PC-3 (cell line): ENCODE measurements around the gene ZNF74. TPM values are rescaled to one million over a fixed set of nuclear protein-coding genes. Genes with fewer than 3 reads are reported as not detected.

Source experiments
- ATAC-seq: fragments of 200-7000 bp; cut with Tn5 transposase; 2 replicates; pipeline ENCODE4 v1.9.1; 2020; ENCODE audit warnings: mild to moderate bottlenecking, moderate library complexity
- BruUV-seq: library from RNA; stranded (reverse); fragments of 400-500 nt; replicated peaks from 2 replicates; lab custom pipeline; 2021; lab: Mats Ljungman, UMichigan
- CTCF ChIA-PET: fragments of 300-600 bp; sonication (Branson Sonifier 250); formaldehyde crosslinking; loops from one replicate; lab custom pipeline; 2022; ENCODE audit warnings: antibody characterized with exemption; lab: Charles Lee
- POLR2A ChIA-PET: fragments of 300-600 bp; sonication (Branson Sonifier 250); formaldehyde crosslinking; loops from one replicate; lab custom pipeline; 2022; ENCODE audit warnings: antibody characterized with exemption; ENCODE audit not compliant: unreplicated experiment; lab: Charles Lee
- DNase-seq: peaks from one replicate; pipeline ENCODE4 v3.0.0-alpha.2; 2015
- H2AFZ ChIP-seq: fragments of 300-600 bp; sonication (generic); 2 replicates; pipeline ENCODE4 v1.6.0; 2016; ENCODE audit warnings: antibody characterized with exemption, low read length
- H3F3A ChIP-seq: fragments of 300-600 bp; sonication (generic); one replicate; pipeline ENCODE4 v1.6.0; 2017; ENCODE audit warnings: antibody characterized with exemption, low read length, control low read depth, mild to moderate bottlenecking; ENCODE audit not compliant: unreplicated experiment
- H3K27ac ChIP-seq: fragments of 300-600 bp; sonication (generic); 2 replicates; pipeline ENCODE4 v1.5.1; 2016; ENCODE audit warnings: mild to moderate bottlenecking, low read length
- H3K27me3 ChIP-seq: fragments of 300-600 bp; sonication (generic); 2 replicates; pipeline ENCODE4 v1.6.1; 2016; ENCODE audit warnings: low read length, mixed read lengths
- H3K36me3 ChIP-seq: fragments of 300-600 bp; sonication (generic); 2 replicates; pipeline ENCODE4 v1.6.1; 2016; ENCODE audit warnings: low read depth, mixed run types, low read length, mixed read lengths
- H3K4me1 ChIP-seq: fragments of 300-600 bp; sonication (generic); 2 replicates; pipeline ENCODE4 v1.5.1; 2016; ENCODE audit warnings: low read length; ENCODE audit not compliant: insufficient read depth
- H3K4me2 ChIP-seq: fragments of 300-600 bp; sonication (generic); 2 replicates; pipeline ENCODE4 v1.6.0; 2016; ENCODE audit warnings: low read length
- H3K4me3 ChIP-seq: fragments of 300-600 bp; sonication (generic); 2 replicates; pipeline ENCODE4 v1.5.1; 2016; ENCODE audit warnings: mild to moderate bottlenecking, low read length, mixed read lengths
- H3K79me2 ChIP-seq: fragments of 300-600 bp; sonication (generic); 2 replicates; pipeline ENCODE4 v1.6.1; 2017; ENCODE audit warnings: low read length, mixed read lengths
- H3K9ac ChIP-seq: fragments of 300-600 bp; sonication (generic); 2 replicates; pipeline ENCODE4 v1.6.0; 2016; ENCODE audit warnings: mild to moderate bottlenecking, low read length
- H3K9me2 ChIP-seq: fragments of 300-600 bp; sonication (generic); replicated peaks from 2 replicates; pipeline ENCODE4 v1.6.1; 2016; ENCODE audit warnings: mixed run types, low read length, mixed read lengths
- H3K9me3 ChIP-seq: fragments of 300-600 bp; sonication (generic); 2 replicates; pipeline ENCODE4 v1.6.1; 2016; ENCODE audit warnings: low read length, mixed read lengths
- H4K20me1 ChIP-seq: fragments of 300-600 bp; sonication (generic); 2 replicates; pipeline ENCODE4 v1.6.1; 2016; ENCODE audit warnings: low read length, mixed read lengths
- CTCF ChIP-seq: fragments of 300-600 bp; sonication (generic); conservative IDR thresholded peaks from 2 replicates; pipeline ENCODE4 v1.5.1; 2017; ENCODE audit warnings: antibody characterized with exemption, low read depth, mild to moderate bottlenecking, low read length
- EZH2 ChIP-seq: fragments of 300-600 bp; sonication (generic); IDR thresholded peaks from one replicate; pipeline ENCODE4 v1.6.1; 2017; ENCODE audit warnings: antibody characterized with exemption, mild to moderate bottlenecking, low read length; ENCODE audit not compliant: unreplicated experiment
- EZH2phosphoT487 ChIP-seq: fragments of 300-600 bp; sonication (generic); IDR thresholded peaks from 2 replicates; pipeline ENCODE4 v1.6.1; 2018; ENCODE audit warnings: mild to moderate bottlenecking, antibody characterized with exemption, low read length, borderline replicate concordance
- intact Hi-C: fragments of 100-400 bp; cut with micrococcal nuclease; formaldehyde crosslinking; loops from 2 replicates; pipeline ENCODE4 v1.9.0; 2023
- total RNA-seq: library from RNA; depleted of rRNA; stranded (reverse); fragments of >200 nt; gene quantifications from 2 replicates; pipeline ENCODE4 v1.2.3, GENCODE V29; 2014

The ZNF74 gene
- total RNA-seq, 1 experiment from 2014 or later = 11.1 TPM

- DNase-seq = no peak
- no peak for ATAC-seq
- BruUV-seq = no TSS peak
- H3K4me3 ChIP-seq = no peak overlapping the region
- no peak overlapping the region for H3K4me2 ChIP-seq
- CTCF ChIA-PET = no interaction called here
- H3F3A ChIP-seq = no peaks in the 10 kb centered on the region
- H3K4me1 ChIP-seq = no peaks in the 10 kb centered on the region
- no peaks in the 10 kb centered on the region for H3K9me2 ChIP-seq
- intact Hi-C loops = no loop called here
- H3K27ac ChIP-seq = no peak overlapping the region
- H2AFZ ChIP-seq = no peak overlapping the region
- POLR2A ChIA-PET = no interaction called here
- no peaks in the 10 kb centered on the region for H3K27me3 ChIP-seq
- H3K9me3 ChIP-seq = no peaks in the 10 kb centered on the region
- no peaks in the 10 kb centered on the region for H3K36me3 ChIP-seq
- no peaks in the 10 kb centered on the region for H3K79me2 ChIP-seq
- H3K9ac ChIP-seq = no peak overlapping the region
- no peaks in the 10 kb centered on the region for H4K20me1 ChIP-seq
- TF ChIP-seq EZH2 (no peak), EZH2phosphoT487 (no peak), CTCF (no peak)
These were observed 58.0 kb downstream of the ZNF74 start for GRCh38 chr22:20451920-20452319.

- Histone ChIP-seq H3K9me3 (no peaks in the 10 kb centered on the region), H3K27me3 (no peaks in the 10 kb centered on the region), H3K36me3 (no peaks in the 10 kb centered on the region), H2AFZ (no peak overlapping the region), H3K27ac (no peak overlapping the region), H3K9ac (no peak overlapping the region), H3K9me2 (no peaks in the 10 kb centered on the region), H3K4me3 (no peak overlapping the region), H3K4me2 (no peak overlapping the region), H4K20me1 (no peaks in the 10 kb centered on the region), H3F3A (no peaks in the 10 kb centered on the region), H3K79me2 (no peaks in the 10 kb centered on the region), H3K4me1 (no peaks in the 10 kb centered on the region)
- ChIA-PET POLR2A (no interaction called here), CTCF (interaction anchor here (1.5 kb wide), 1 partner anchor 35 kb away, joined by 9 read pairs; no protein-coding TSS in a partner anchor)
- BruUV-seq = no TSS peak
- intact Hi-C loops = no loop called here
- DNase-seq = no peak
- no peak for TF ChIP-seq CTCF
- TF ChIP-seq EZH2 = no peak
- TF ChIP-seq EZH2phosphoT487 = no peak
- ATAC-seq = no peak
These were observed 59.3 kb downstream of the ZNF74 start for GRCh38 chr22:20453222-20453621.

GRCh38 chr22:20455709-20456063 is 61.7 kb downstream of the ZNF74 start:
- Histone ChIP-seq H4K20me1 (no peaks in the 10 kb centered on the region), H3K79me2 (no peaks in the 10 kb centered on the region), H3K36me3 (no peaks in the 10 kb centered on the region), H3K4me1 (no peaks in the 10 kb centered on the region), H3K9me2 (no peaks in the 10 kb centered on the region), H2AFZ (no peak overlapping the region), H3K27ac (no peak overlapping the region), H3K9ac (no peak overlapping the region), H3K9me3 (no peaks in the 10 kb centered on the region), H3K27me3 (no peaks in the 10 kb centered on the region), H3K4me3 (no peak overlapping the region), H3K4me2 (no peak overlapping the region), H3F3A (no peaks in the 10 kb centered on the region)
- no peak for TF ChIP-seq EZH2
- no peak for TF ChIP-seq EZH2phosphoT487
- no peak for TF ChIP-seq CTCF
- BruUV-seq = no TSS peak
- CTCF ChIA-PET = interaction anchor here (1.2 kb wide), 1 partner anchor 37 kb away, joined by 22 read pairs; no protein-coding TSS in a partner anchor
- POLR2A ChIA-PET = no interaction called here
- intact Hi-C loops = loop anchor here (1.0 kb wide), 1 partner anchor 37 kb away; no protein-coding TSS in a partner anchor
- ATAC-seq (no peak), DNase-seq (no peak)
